T-cell (primary cell): ENCODE measurements around the gene SYPL1. TPM values are rescaled to one million over a fixed set of nuclear protein-coding genes. Genes with fewer than 3 reads are reported as not detected.

Experiments
- ATAC-seq, 4 experiments: fragments of 200-7000 bp in 3 of 4; fragments of 150-1000 bp in 1 of 4; cut with Tn5 transposase; replicated peaks in 1 of 4; 1 replicate in 3 of 4; 2 replicates in 1 of 4; pipeline ENCODE4 v1.10.0; 2021; ENCODE audit warnings: moderate library complexity in 3 of 4, mild to moderate bottlenecking in 2 of 4, moderate number of reproducible peaks in 1 of 4
- CTCF ChIA-PET, 2 donors: fragments of 300-600 bp; sonication (Branson Sonifier 250); formaldehyde crosslinking; loops; one replicate each; lab custom pipeline; 2022; ENCODE audit warnings: antibody characterized with exemption in 2 of 2; lab: Charles Lee
- POLR2A ChIA-PET, 2 donors: fragments of 300-600 bp; sonication (Branson Sonifier 250); formaldehyde crosslinking; loops; one replicate each; lab custom pipeline; 2022; ENCODE audit warnings: antibody characterized with exemption in 2 of 2; lab: Charles Lee
- DNase-seq, 35 experiments: peaks; one replicate each; pipeline versions ENCODE4 v3.0.0 to v3.0.0-alpha.2; 2013 to 2023
- H3K27ac ChIP-seq: one replicate; pipeline ENCODE4 v1.5.1; 2013; ENCODE audit warnings: low read length
- H3K27me3 ChIP-seq, 2 experiments: replicated peaks in 1 of 2; 1 replicate in 1 of 2; 2 replicates in 1 of 2; pipeline versions ENCODE4 v1.6.1 to v1.7.0; 2013; ENCODE audit warnings: low read length in 1 of 2, mixed read lengths in 1 of 2; ENCODE audit not compliant: control insufficient read depth in 2 of 2, insufficient read depth in 2 of 2; ENCODE audit errors: extremely low read depth in 1 of 2
- H3K36me3 ChIP-seq, 2 donors: 1 replicate in 1 of 2; 2 replicates in 1 of 2; pipeline versions ENCODE4 v1.6.1 to v1.7.0; 2013; ENCODE audit warnings: low read length in 1 of 2; ENCODE audit not compliant: control insufficient read depth in 2 of 2, insufficient read depth in 1 of 2; ENCODE audit errors: extremely low read depth in 1 of 2
- H3K4me1 ChIP-seq, 2 experiments: 1 replicate in 1 of 2; 2 replicates in 1 of 2; pipeline versions ENCODE4 v1.6.1 to v1.7.0; 2013; ENCODE audit warnings: low read length in 2 of 2, mixed read lengths in 1 of 2; ENCODE audit not compliant: insufficient read depth in 2 of 2, control insufficient read depth in 1 of 2; ENCODE audit errors: extremely low read depth in 1 of 2
- H3K4me3 ChIP-seq, 2 donors: 1 replicate in 1 of 2; 2 replicates in 1 of 2; pipeline versions ENCODE4 v1.5.1 to v1.7.0; 2013; ENCODE audit warnings: mild to moderate bottlenecking in 2 of 2, low read length in 1 of 2, moderate library complexity in 1 of 2; ENCODE audit not compliant: control insufficient read depth in 1 of 2; ENCODE audit errors: extremely low read depth in 1 of 2
- H3K9me3 ChIP-seq: 2 replicates; pipeline ENCODE4 v1.7.0; 2013
- H3K27ac Mint-ChIP-seq, 2 donors: one replicate each; pipeline ENCODE4 v1.8.0; 2020 to 2021; ENCODE audit warnings: mild to moderate bottlenecking in 2 of 2, mixed read lengths in 2 of 2
- H3K27me3 Mint-ChIP-seq, 2 donors: one replicate each; pipeline ENCODE4 v1.8.0; 2021 to 2022; ENCODE audit warnings: mixed read lengths in 2 of 2
- H3K36me3 Mint-ChIP-seq: one replicate; pipeline ENCODE4 v1.8.0; 2021; ENCODE audit warnings: mixed read lengths
- H3K4me1 Mint-ChIP-seq, 3 donors: one replicate each; pipeline ENCODE4 v1.8.0; 2020 to 2022; ENCODE audit warnings: mixed read lengths in 3 of 3, mild to moderate bottlenecking in 1 of 3
- H3K4me3 Mint-ChIP-seq, 3 donors: one replicate each; pipeline ENCODE4 v1.8.0; 2020 to 2022; ENCODE audit warnings: mild to moderate bottlenecking in 3 of 3, mixed read lengths in 3 of 3, moderate library complexity in 3 of 3
- H3K9me3 Mint-ChIP-seq, 3 donors: one replicate each; pipeline ENCODE4 v1.8.0; 2020 to 2022; ENCODE audit warnings: mixed read lengths in 3 of 3
- WGBS: methylation state at CpG from one replicate; pipeline ENCODE4 v1.1.5; 2013; ENCODE audit warnings: missing lambda C conversion rate; ENCODE audit not compliant: insufficient coverage; 5-methylcytosine and 5-hydroxymethylcytosine counted together
- total RNA-seq, 35 experiments: library from RNA in 6 of 35; stranded (reverse) in 6 of 35; fragments of 120-200 nt in 1 of 35; gene quantifications; one replicate each; pipeline versions ENCODE4 v1.2.1 to v1.2.4 and lab custom pipeline; 2013 to 2026

Gene SYPL1
- total RNA-seq, 5 donors from 2014 or later (not counting 1 experiment from before 2014, with no cell fraction given): 36.5 to 44.7 (median 42.6) TPM

DNA sequence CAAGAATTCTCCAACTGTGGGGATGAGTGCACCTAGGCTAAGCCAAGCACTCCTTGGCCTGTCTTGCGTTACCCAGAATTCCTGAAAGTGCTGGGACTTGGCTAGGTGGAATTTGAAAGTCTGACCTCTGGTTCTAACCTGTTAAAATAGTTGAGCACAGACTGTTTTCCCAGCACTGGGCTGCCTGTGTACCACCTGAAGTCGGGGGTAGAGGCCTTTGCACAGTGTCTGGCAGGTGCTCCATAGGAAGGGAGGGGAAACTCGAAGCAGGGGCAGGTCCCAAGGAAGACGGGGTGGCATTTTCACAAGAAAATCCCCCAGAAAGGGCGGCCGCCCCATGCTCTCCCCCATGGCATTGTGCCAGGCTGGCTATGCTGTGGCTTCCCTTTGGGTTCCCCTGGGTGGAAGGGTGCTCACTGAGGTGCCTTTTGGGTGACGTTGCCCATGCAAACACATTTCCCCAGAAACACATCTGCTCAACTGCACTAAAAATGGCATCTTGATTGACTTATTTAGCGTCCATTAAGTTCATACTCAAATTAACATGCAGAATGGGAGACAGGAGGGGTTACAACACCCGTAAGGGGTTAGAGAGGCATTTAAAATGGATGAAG is 62.9 kb downstream of the SYPL1 start:
- H3K27me3 Mint-ChIP-seq: no peaks in the 10 kb centered on the region
- H3K4me3 Mint-ChIP-seq: no peak overlapping the region
- no peak overlapping the region for H3K4me3 ChIP-seq
- no peaks in the 10 kb centered on the region for H3K36me3 ChIP-seq
- no peak overlapping the region for H3K27ac ChIP-seq
- no peak overlapping the region for H3K27ac Mint-ChIP-seq
- ATAC-seq: no peak
- H3K4me1 Mint-ChIP-seq: no peaks in the 10 kb centered on the region
- no peaks in the 10 kb centered on the region for H3K9me3 ChIP-seq
- WGBS: 47% methylated on average over 3 of the region's 9 CpGs
- ChIA-PET POLR2A (interaction anchor here in 1 of 2 donors (0.6 kb wide), 1 partner anchor 437 kb away, joined by 3 read pairs; no protein-coding TSS in a partner anchor), CTCF (interaction anchor here in 1 of 2 donors (1.1 to 1.3 kb wide), 2 partner anchors 15 to 395 kb away, joined by 3 read pairs; no protein-coding TSS in a partner anchor)
- DNase-seq: no peak
- H3K27me3 ChIP-seq: peaks cover 0 to 3% of the 10 kb centered on the region in 2 experiments
- H3K36me3 Mint-ChIP-seq: no peaks in the 10 kb centered on the region
- H3K4me1 ChIP-seq: no peaks in the 10 kb centered on the region
- no peaks in the 10 kb centered on the region for H3K9me3 Mint-ChIP-seq

DNA sequence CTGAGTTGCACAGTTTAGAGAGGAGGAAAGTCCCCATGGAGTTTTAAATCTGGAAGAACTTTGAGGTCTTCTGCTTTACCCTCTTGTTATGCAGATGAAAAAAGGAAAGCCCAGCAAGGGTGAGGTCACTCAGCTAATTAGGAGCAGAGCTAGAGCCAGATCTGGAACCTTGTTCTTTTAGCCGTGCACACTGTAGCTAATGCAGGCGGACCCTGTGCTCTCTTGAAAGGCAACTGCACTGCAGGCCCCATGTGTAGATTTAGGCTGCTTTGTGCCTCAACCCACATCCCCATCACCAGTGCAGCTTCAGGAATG is 63.4 kb downstream of the SYPL1 start:
- no peak for DNase-seq

DNA sequence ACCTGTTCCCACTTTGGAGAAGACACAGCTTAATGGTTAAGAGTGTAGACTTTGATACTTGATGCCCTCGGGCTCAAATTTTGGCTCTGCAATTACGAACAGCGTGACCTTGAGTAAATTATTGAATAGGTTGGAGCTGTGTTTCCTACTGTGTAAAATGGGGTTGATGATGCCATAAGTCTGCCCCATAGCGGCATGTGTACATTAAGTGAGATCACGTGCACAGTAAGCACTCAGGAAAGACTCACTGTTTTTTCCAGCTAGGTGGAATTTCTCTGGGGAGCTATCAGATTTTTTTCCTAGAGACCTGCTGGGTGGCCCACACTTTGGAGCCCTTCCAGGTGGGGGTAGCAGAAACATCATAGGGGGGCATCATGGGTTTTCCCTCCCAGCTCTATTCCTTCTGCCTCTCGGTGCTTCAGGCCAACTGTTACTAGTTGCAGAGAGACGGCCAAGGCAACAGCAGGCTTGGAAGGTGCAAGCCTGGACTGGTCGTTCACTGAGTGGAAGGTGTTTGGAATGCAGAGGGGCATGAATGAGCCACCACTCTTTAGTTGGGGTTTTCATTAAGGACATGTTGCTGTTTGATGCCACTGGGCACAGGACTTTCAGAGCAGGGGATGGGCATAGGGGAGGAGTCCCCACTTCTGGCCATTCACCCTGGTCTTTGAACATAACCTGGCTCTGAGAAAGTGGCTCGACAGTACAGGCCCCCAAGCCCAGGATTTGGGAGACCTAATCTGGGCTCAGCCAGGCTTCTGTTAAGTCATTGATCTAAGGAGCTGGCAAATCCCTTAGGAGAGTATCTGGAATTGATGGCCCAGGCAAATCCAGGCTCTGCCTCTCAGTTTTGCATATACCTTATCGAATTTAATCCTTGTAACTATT is 64.0 kb downstream of the SYPL1 start:
- H3K4me1 ChIP-seq: peaks cover 0 to under 1% of the 10 kb centered on the region in 2 experiments
- H3K4me1 Mint-ChIP-seq: peaks cover 0 to under 1% (median 0%) of the 10 kb centered on the region in 3 donors
- DNase-seq: no peak
- no peak for ATAC-seq
- no peak overlapping the region for H3K4me3 Mint-ChIP-seq
- CTCF ChIA-PET: interaction anchor here (0.6 to 1.7 kb wide), 6 partner anchors 9 to 395 kb away, joined by 3 to 4 read pairs (median 4); no protein-coding TSS in a partner anchor
- H3K9me3 ChIP-seq: no peaks in the 10 kb centered on the region
- H3K4me3 ChIP-seq: no peak overlapping the region
- H3K36me3 ChIP-seq: no peaks in the 10 kb centered on the region
- H3K27me3 ChIP-seq: peaks cover 0 to 7% of the 10 kb centered on the region in 2 experiments
- H3K27me3 Mint-ChIP-seq: no peaks in the 10 kb centered on the region
- no peaks in the 10 kb centered on the region for H3K36me3 Mint-ChIP-seq
- H3K9me3 Mint-ChIP-seq: no peaks in the 10 kb centered on the region
- H3K27ac ChIP-seq: no peak overlapping the region
- WGBS: 77% methylated on average over 8 of the region's 10 CpGs
- POLR2A ChIA-PET: interaction anchor here (0.6 kb wide), 2 partner anchors 17 to 438 kb away, joined by 3 to 4 read pairs; no protein-coding TSS in a partner anchor
- no peak overlapping the region for H3K27ac Mint-ChIP-seq

More for the DNA sequence above, 63.4 kb downstream of the SYPL1 start:
- Histone ChIP-seq H3K27ac (no peak overlapping the region), H3K36me3 (no peaks in the 10 kb centered on the region), H3K4me1 (no peaks in the 10 kb centered on the region), H3K9me3 (no peaks in the 10 kb centered on the region), H3K27me3 (peaks cover 0 to 7% of the 10 kb centered on the region in 2 experiments), H3K4me3 (no peak overlapping the region)
- 100% methylated on average over 1 of the region's 2 CpGs for WGBS
- ChIA-PET CTCF (interaction anchor here in 1 of 2 donors (1.1 kb wide), 1 partner anchor 394 kb away, joined by 3 read pairs; no protein-coding TSS in a partner anchor), POLR2A (interaction anchor here in 1 of 2 donors (0.6 kb wide), 1 partner anchor 438 kb away, joined by 3 read pairs; no protein-coding TSS in a partner anchor)
- no peak overlapping the region for H3K27ac Mint-ChIP-seq
- H3K4me3 Mint-ChIP-seq: no peak overlapping the region
- H3K9me3 Mint-ChIP-seq: no peaks in the 10 kb centered on the region
- no peak for ATAC-seq
- no peaks in the 10 kb centered on the region for H3K27me3 Mint-ChIP-seq
- no peaks in the 10 kb centered on the region for H3K36me3 Mint-ChIP-seq
- no peaks in the 10 kb centered on the region for H3K4me1 Mint-ChIP-seq

DNA sequence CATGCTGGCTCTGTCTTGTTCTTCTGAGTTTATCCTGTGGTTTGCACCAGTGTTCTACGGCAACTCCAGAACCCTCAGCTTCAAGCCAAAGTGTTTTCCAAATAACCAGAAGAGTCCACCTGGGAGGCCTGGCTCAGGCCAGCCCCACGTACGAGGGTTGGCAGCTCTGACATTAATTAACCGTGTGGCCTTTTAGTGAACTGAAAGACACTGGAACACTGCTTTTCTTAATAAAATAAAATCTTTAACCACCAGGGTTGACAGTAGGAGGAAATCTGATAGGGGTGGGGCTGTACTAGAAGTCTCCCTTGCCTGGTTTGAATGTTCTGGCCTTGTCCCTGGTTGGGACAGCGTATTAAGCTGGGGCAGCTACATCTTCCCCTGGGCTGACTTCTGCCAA is 64.9 kb downstream of the SYPL1 start:
- Mint-ChIP-seq H3K4me3 (no peak overlapping the region), H3K27me3 (peaks cover 0 to 2% of the 10 kb centered on the region in 2 donors), H3K9me3 (no peaks in the 10 kb centered on the region), H3K27ac (no peak overlapping the region), H3K36me3 (no peaks in the 10 kb centered on the region), H3K4me1 (peaks cover 8 to 9% (median 8%) of the 10 kb centered on the region in 3 donors)
- no peak for DNase-seq
- ChIA-PET CTCF (interaction anchor here (1.2 to 1.7 kb wide), 4 partner anchors 10 to 390 kb away, joined by 4 read pairs; no protein-coding TSS in a partner anchor), POLR2A (no interaction called here)
- no peak overlapping the region for H3K27ac ChIP-seq
- 96% methylated on average over 2 of the region's 5 CpGs for WGBS
- H3K36me3 ChIP-seq: no peaks in the 10 kb centered on the region
- H3K9me3 ChIP-seq: no peaks in the 10 kb centered on the region
- H3K4me3 ChIP-seq: no peak overlapping the region
- H3K27me3 ChIP-seq: peaks cover 0 to 12% of the 10 kb centered on the region in 2 experiments
- H3K4me1 ChIP-seq: peaks cover 0 to 9% of the 10 kb centered on the region in 2 experiments
- no peak for ATAC-seq

DNA sequence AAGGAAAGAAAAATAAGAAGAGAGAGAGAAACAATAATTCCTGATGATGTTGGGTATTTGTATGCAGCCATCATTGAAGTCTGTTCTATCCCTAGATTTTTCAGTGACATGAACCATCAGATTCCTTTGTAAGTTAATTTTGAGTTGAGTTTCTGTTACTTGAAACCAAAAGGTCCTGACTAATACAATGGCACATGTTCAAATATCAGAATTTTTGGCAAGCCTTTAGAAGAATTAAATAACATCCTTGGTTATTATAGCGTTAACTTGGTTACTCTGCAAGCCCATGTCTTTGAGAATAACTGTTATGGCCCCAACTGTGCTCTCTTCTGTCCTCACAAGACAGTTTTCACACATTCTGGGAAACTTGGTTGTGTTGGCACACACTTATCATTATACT is 66.5 kb downstream of the SYPL1 start:
- CTCF ChIA-PET: interaction anchor here in 1 of 2 donors (1.0 kb wide), 1 partner anchor 354 kb away, joined by 3 read pairs; no protein-coding TSS in a partner anchor
- POLR2A ChIA-PET: no interaction called here
- no peak for DNase-seq
- WGBS: 67% methylated on average over 1 of the region's 1 CpG
- no peak for ATAC-seq
- H3K4me3 ChIP-seq: no peak overlapping the region
- H3K4me1 ChIP-seq: peaks cover 10 to 25% of the 10 kb centered on the region in 2 experiments
- H3K27ac Mint-ChIP-seq: no peak overlapping the region
- H3K36me3 ChIP-seq: no peaks in the 10 kb centered on the region
- H3K4me1 Mint-ChIP-seq: peaks cover 24 to 25% (median 24%) of the 10 kb centered on the region in 3 donors
- no peak overlapping the region for H3K4me3 Mint-ChIP-seq
- no peak overlapping the region for H3K27ac ChIP-seq
- H3K36me3 Mint-ChIP-seq: no peaks in the 10 kb centered on the region
- H3K27me3 ChIP-seq: peaks cover 0 to 13% of the 10 kb centered on the region in 2 experiments
- H3K9me3 ChIP-seq: no peaks in the 10 kb centered on the region
- H3K9me3 Mint-ChIP-seq: no peaks in the 10 kb centered on the region
- H3K27me3 Mint-ChIP-seq: peaks cover 0 to 2% of the 10 kb centered on the region in 2 donors

DNA sequence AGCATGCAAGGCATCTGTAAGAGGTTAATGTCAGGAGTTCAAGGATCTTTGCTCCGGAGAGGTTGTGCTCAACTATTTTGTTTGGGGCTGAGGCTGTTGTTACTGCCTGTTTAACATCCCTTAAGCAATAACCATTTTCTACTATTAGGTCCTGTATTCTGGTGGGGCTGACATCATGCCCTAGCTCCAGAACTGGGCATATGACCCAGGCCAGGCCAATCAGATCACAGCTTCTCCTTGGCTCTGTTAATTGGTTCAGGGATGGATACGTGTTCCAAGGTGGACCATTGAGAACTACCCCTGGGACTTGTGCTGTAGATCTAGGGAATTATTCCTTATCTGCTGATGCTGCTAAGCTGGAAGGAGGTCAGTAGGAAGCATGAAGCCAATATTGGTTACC is 67.0 kb downstream of the SYPL1 start:
- Histone ChIP-seq H3K4me3 (no peak overlapping the region), H3K36me3 (no peaks in the 10 kb centered on the region), H3K9me3 (no peaks in the 10 kb centered on the region), H3K27ac (no peak overlapping the region), H3K27me3 (peaks cover 0 to 16% of the 10 kb centered on the region in 2 experiments), H3K4me1 (peaks cover 13 to 29% of the 10 kb centered on the region in 2 experiments)
- Mint-ChIP-seq H3K27ac (no peak overlapping the region), H3K27me3 (peaks cover 0 to 2% of the 10 kb centered on the region in 2 donors), H3K36me3 (no peaks in the 10 kb centered on the region), H3K4me3 (no peak overlapping the region), H3K4me1 (peaks cover 28 to 29% (median 28%) of the 10 kb centered on the region in 3 donors), H3K9me3 (no peaks in the 10 kb centered on the region)
- no peak for ATAC-seq
- DNase-seq: no peak
- ChIA-PET CTCF (interaction anchor here (1.0 to 3.9 kb wide), 2 partner anchors 354 to 389 kb away, joined by 3 to 35 read pairs; no protein-coding TSS in a partner anchor), POLR2A (no interaction called here)
- WGBS: no CpG with 5 or more reads among the region's 2 CpGs
